NK-92 (cell line): ENCODE data around the gene AKR1C1.
"Not testable (repeated sequence)": the region's sequence is repeated elsewhere in the genome, so short reads cannot be mapped to it uniquely, and the experiment has no call there.

Experiments
- DNase-seq: peaks from one replicate; lab custom pipeline; 2025; ENCODE audit not compliant: unreplicated experiment; lab: John Stamatoyannopoulos, UW

AKR1C1 gene

GRCh38 chr10:4947039-4947634, 16.1 kb upstream of the AKR1C1 start:
- DNase-seq = no peak

- no peak for DNase-seq
These were observed 15.3 kb upstream of the AKR1C1 start for GRCh38 chr10:4947635-4948596.

- DNase-seq = not testable (repeated sequence)
These were observed 11.6 kb upstream of the AKR1C1 start for GRCh38 chr10:4951512-4952162.

GRCh38 chr10:4953405-4953804, 9.8 kb upstream of the AKR1C1 start:
- DNase-seq = no peak

- DNase-seq = not testable (repeated sequence)
These were observed 7.1 kb upstream of the AKR1C1 start for GRCh38 chr10:4956088-4956487.

GRCh38 chr10:4956955-4957645, 6.1 kb upstream of the AKR1C1 start:
- not testable (repeated sequence) for DNase-seq

GRCh38 chr10:4961558-4961957, 1.7 kb upstream of the AKR1C1 start:
- DNase-seq = not testable (repeated sequence)

- DNase-seq = not testable (repeated sequence)
These were observed 907 bp upstream of the AKR1C1 start for GRCh38 chr10:4962308-4962707.

- DNase-seq = not testable (repeated sequence)
These were observed 570 bp downstream of the AKR1C1 start for GRCh38 chr10:4963815-4964154.

GRCh38 chr10:4965763-4966162, 2.5 kb downstream of the AKR1C1 start:
- not testable (repeated sequence) for DNase-seq

GRCh38 chr10:4967189-4967588, 4.0 kb downstream of the AKR1C1 start:
- DNase-seq = not testable (repeated sequence)

- not testable (repeated sequence) for DNase-seq
These were observed 6.1 kb downstream of the AKR1C1 start for GRCh38 chr10:4969289-4969688.

- DNase-seq = not testable (repeated sequence)
These were observed 7.1 kb downstream of the AKR1C1 start for GRCh38 chr10:4970362-4970761.

- not testable (repeated sequence) for DNase-seq
These were observed 9.3 kb downstream of the AKR1C1 start for GRCh38 chr10:4972369-4973142.

- not testable (repeated sequence) for DNase-seq
These were observed 10.1 kb downstream of the AKR1C1 start for GRCh38 chr10:4973294-4973693.

- DNase-seq = not testable (repeated sequence)
These were observed 11.2 kb downstream of the AKR1C1 start for GRCh38 chr10:4974400-4974799.

GRCh38 chr10:4977025-4977424, 13.8 kb downstream of the AKR1C1 start:
- no peak for DNase-seq

- DNase-seq = no peak
These were observed 15.7 kb downstream of the AKR1C1 start for GRCh38 chr10:4978870-4979269.

GRCh38 chr10:4980793-4981192, 17.6 kb downstream of the AKR1C1 start:
- DNase-seq = no peak

GRCh38 chr10:4981722-4982471, 18.7 kb downstream of the AKR1C1 start:
- DNase-seq = no peak
